GM12872 (cell line): ENCODE measurements around the gene SPANXD.
"Not testable (repeated sequence)": the region's sequence is repeated elsewhere in the genome, so short reads cannot be mapped to it uniquely, and the experiment has no call there.

Experiments used
- TF ChIP-seq, protein P1 (sequence below): IDR thresholded peaks from 3 replicates; pipeline ENCODE4 v1.5.1; 2011; ENCODE audit warnings: low read depth, mild to moderate bottlenecking, low read length, moderate library complexity; ENCODE audit not compliant: insufficient read depth

Gene SPANXD, protein sequence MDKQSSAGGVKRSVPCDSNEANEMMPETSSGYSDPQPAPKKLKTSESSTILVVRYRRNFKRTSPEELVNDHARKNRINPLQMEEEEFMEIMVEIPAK

GRCh38 chrX:141698639-141699038, at the start of gene SPANXD:
Gene SPANXD (minus strand): TSS chrX:141698739. CDS start chrX:141698405, 334 bp downstream.
- TF ChIP-seq, protein P1, sequence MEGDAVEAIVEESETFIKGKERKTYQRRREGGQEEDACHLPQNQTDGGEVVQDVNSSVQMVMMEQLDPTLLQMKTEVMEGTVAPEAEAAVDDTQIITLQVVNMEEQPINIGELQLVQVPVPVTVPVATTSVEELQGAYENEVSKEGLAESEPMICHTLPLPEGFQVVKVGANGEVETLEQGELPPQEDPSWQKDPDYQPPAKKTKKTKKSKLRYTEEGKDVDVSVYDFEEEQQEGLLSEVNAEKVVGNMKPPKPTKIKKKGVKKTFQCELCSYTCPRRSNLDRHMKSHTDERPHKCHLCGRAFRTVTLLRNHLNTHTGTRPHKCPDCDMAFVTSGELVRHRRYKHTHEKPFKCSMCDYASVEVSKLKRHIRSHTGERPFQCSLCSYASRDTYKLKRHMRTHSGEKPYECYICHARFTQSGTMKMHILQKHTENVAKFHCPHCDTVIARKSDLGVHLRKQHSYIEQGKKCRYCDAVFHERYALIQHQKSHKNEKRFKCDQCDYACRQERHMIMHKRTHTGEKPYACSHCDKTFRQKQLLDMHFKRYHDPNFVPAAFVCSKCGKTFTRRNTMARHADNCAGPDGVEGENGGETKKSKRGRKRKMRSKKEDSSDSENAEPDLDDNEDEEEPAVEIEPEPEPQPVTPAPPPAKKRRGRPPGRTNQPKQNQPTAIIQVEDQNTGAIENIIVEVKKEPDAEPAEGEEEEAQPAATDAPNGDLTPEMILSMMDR: not testable (repeated sequence)

DNA sequence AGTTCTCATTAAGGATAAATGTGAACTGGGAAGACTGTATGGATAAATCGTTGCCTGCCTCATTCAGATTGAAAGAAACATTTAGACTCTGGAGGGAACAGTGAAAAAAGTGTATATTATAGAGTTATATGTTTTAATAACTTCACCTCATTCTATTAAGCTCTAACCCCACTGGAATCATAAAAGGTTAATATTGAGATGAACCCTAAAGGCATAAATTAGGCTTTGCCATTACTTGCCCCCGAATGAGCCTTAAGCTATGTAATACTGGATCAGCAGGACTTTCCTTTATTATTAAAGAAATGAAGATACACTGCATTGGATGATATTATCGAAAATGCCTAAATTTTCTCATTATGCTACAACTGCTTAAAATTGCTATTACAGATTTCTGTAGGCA, 44.1 kb upstream of the SPANXD start:
- TF ChIP-seq, protein P1: no peak

- TF ChIP-seq, protein P1: no peak
These were observed 38.1 kb upstream of the SPANXD start for GRCh38 chrX:141736656-141737055.

GRCh38 chrX:141733371-141733770, 34.8 kb upstream of the SPANXD start:
- TF ChIP-seq, protein P1: no peak

GRCh38 chrX:141732031-141732430, 33.5 kb upstream of the SPANXD start:
- TF ChIP-seq, protein P1: no peak

DNA sequence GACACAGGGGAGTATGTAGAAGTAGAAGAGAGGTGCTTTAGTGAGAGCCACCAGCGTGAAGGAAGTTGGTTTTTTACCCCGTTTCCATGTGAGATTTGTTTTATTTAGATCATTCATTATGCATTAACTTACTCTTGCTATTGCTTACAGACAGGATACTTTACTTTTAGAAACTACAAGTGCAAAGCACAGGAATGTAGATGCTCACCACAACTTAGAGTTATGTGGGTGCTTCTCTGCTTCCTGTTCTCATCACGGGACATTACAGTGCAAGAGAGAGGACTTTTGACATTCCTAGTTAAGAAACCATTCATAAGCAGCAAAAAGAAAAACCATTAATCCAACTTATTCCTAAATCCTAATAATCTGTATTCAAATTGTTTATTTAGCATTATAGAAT, 25.6 kb upstream of the SPANXD start:
- TF ChIP-seq, protein P1: no peak

DNA sequence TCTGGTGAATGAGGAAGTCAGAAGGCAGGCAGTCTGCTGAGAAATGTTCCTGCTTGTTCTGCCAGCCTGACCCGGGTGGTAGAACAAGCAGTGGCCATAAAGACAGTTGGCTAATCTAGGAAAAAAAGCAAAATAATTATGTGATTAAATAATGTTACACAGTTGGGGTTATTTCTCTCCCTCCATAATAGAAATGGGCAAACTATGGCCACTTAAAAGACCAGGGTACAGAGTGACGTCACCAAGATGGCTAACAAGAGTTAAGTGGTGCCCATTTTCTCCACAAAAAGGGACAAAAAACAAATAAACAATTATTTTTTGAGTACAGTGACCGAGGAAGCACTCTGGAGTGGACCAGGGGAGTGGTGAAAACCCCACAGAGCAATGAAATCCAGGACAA, 16.1 kb upstream of the SPANXD start:
- TF ChIP-seq, protein P1: no peak
